Esophagus squamous epithelium (tissue), 5 donors: ENCODE results near the gene ELOVL6. TPM values are rescaled to one million over a fixed set of nuclear protein-coding genes. Genes with fewer than 3 reads are reported as not detected.

ENCODE experiments used
- DNase-seq: peaks from one replicate; lab custom pipeline; 2025; lab: John Stamatoyannopoulos, UW
- H3K27ac ChIP-seq, 4 donors: fragments of 200-600 bp; sonication (generic); one replicate each; pipeline ENCODE4 v1.5.1; 2016 to 2019; ENCODE audit warnings: mild to moderate bottlenecking in 1 of 4
- H3K27me3 ChIP-seq, 4 donors: fragments of 200-600 bp; sonication (generic); 1 replicate in 3 of 4; 2 replicates in 1 of 4; pipeline versions ENCODE4 v1.5.1 to v1.6.0; 2017 to 2021; ENCODE audit warnings: antibody characterized with exemption in 1 of 4
- H3K36me3 ChIP-seq, 3 donors: fragments of 200-600 bp; sonication (generic); one replicate each; pipeline ENCODE4 v1.5.1; 2016 to 2019
- H3K4me1 ChIP-seq, 3 donors: fragments of 200-600 bp; sonication (generic); one replicate each; pipeline ENCODE4 v1.5.1; 2017 to 2019
- H3K4me3 ChIP-seq, 4 donors: fragments of 200-600 bp; sonication (generic); 1 replicate in 3 of 4; 2 replicates in 1 of 4; pipeline ENCODE4 v1.5.1; 2016 to 2019; ENCODE audit warnings: mild to moderate bottlenecking in 2 of 4, moderate library complexity in 1 of 4
- H3K9me3 ChIP-seq, 3 donors: fragments of 200-600 bp; sonication (generic); one replicate each; pipeline ENCODE4 v1.5.1; 2016 to 2019
- POLR2A ChIP-seq, 4 donors: fragments of 450-650 bp; IDR thresholded peaks; one replicate each; pipeline ENCODE4 v1.6.1; 2017; ENCODE audit warnings: antibody characterized with exemption in 4 of 4, mild to moderate bottlenecking in 4 of 4, moderate library complexity in 3 of 4
- WGBS, 2 donors: methylation state at CpG; one replicate each; pipeline ENCODE4 v1.1.5; 2018; 5-methylcytosine and 5-hydroxymethylcytosine counted together
- intact Hi-C: fragments of 100-400 bp; cut with DNase I; formaldehyde crosslinking; loops from one replicate; pipeline ENCODE4 v1.15.0; 2022
- total RNA-seq, 4 donors: library from RNA; depleted of rRNA; stranded (reverse); fragments of >200 nt; gene quantifications; one replicate each; pipeline ENCODE4 v1.1.0, GENCODE V29; 2016
- TF ChIP-seq, protein P1 (sequence below), 6 experiments: fragments of 450-650 bp in 4 of 6; fragments of 200-600 bp in 2 of 6; sonication (generic) in 2 of 6; IDR thresholded peaks; one replicate each; pipeline ENCODE4 v1.5.1; 2016 to 2019; ENCODE audit warnings: antibody characterized with exemption in 6 of 6, mild to moderate bottlenecking in 4 of 6, moderate library complexity in 4 of 6
- donor health status: DM: yes; HTN: yes; CAD: no.

The ELOVL6 gene
- total RNA-seq, 4 donors from 2014 or later: 13.0 to 39.5 (median 19.4) TPM

DNA sequence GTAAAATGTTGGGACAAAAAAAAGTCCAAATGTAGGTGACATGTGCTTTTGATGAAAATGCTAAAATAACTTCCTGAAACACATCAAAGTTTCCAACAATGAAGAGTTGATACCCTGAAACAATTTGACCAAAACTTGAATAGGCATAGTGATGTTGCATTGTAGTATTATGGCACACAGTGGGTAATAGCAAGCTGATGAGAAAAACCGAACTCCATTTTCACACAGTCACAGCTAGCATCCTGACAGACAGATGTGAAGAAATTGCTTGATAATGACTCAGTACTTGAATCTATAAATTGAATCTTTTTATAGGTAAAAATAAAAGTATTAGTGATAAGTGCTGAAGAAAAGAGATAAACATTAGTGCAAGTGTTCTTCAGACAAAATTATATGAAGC is 122.5 kb downstream of the ELOVL6 start:
- Histone ChIP-seq H3K36me3 (no peaks in the 10 kb centered on the region), H3K27ac (no peak overlapping the region), H3K4me3 (no peak overlapping the region), H3K27me3 (no peaks in the 10 kb centered on the region), H3K4me1 (no peaks in the 10 kb centered on the region), H3K9me3 (no peaks in the 10 kb centered on the region)
- TF ChIP-seq POLR2A (IDR thresholded peaks at IDR 0.05): no peak
- TF ChIP-seq, protein P1, sequence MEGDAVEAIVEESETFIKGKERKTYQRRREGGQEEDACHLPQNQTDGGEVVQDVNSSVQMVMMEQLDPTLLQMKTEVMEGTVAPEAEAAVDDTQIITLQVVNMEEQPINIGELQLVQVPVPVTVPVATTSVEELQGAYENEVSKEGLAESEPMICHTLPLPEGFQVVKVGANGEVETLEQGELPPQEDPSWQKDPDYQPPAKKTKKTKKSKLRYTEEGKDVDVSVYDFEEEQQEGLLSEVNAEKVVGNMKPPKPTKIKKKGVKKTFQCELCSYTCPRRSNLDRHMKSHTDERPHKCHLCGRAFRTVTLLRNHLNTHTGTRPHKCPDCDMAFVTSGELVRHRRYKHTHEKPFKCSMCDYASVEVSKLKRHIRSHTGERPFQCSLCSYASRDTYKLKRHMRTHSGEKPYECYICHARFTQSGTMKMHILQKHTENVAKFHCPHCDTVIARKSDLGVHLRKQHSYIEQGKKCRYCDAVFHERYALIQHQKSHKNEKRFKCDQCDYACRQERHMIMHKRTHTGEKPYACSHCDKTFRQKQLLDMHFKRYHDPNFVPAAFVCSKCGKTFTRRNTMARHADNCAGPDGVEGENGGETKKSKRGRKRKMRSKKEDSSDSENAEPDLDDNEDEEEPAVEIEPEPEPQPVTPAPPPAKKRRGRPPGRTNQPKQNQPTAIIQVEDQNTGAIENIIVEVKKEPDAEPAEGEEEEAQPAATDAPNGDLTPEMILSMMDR (IDR thresholded peaks at IDR 0.05): no peak
- DNase-seq: no peak
- intact Hi-C loops: no loop called here
- WGBS, 2 donors: 85 to 95% methylated on average over 1 of the region's 1 CpG

DNA sequence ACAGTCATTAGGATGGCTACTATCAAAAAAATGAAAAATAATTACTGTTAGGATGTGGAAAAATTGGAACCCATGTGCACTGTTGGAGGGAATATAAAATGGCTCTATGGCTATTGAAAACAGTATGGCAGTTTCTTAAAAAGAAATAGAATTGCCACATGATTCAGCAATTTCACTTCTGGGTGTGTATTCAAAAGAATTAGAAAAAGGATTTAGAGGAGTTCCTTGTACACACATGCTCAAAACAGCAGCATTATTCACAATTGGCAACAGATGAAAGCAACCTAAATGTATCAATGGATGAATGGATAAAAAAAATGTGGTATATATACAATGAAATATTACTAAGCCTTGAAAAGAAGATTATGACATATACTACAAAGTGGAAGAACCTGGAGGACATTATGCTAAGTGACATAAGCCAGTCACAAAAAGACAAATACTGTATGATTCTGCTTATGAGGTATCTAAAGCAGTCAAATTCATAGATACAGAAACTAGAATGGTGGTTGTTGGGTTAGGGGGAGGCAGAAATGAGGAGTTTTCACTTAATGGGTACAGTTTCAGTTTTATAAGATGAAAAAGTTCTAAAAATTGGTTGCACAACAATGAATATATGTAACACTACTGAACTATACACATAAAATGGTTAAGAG is 123.2 kb downstream of the ELOVL6 start:
- Histone ChIP-seq H3K27me3 (no peaks in the 10 kb centered on the region), H3K27ac (peak overlapping the region in 3 of 4 donors; percentile 9 to 47 (median 38)), H3K9me3 (no peaks in the 10 kb centered on the region), H3K4me3 (no peak overlapping the region), H3K36me3 (no peaks in the 10 kb centered on the region), H3K4me1 (no peaks in the 10 kb centered on the region)
- no peak for DNase-seq
- TF ChIP-seq, protein P1 (IDR thresholded peaks at IDR 0.05): no peak
- no peak for TF ChIP-seq POLR2A (IDR thresholded peaks at IDR 0.05)
- intact Hi-C loops: no loop called here

DNA sequence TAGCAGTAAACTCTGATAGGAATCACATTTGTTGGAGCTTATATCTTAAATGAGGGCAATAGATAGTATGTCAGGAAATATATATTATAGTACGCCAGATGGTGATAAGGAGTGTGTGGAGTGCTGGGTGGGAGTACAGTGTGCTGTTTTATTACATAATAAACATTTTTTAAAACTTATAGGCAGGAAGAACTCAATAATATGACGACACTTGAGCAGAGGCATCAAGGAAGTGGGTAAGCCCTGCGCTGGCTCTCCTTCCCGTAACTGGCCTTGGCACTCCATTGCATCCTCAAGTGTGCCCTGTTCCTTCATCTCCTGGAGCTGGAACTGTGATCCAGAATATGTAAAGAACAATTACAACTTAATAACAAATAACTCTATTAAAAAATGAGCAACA is 123.8 kb downstream of the ELOVL6 start:
- Histone ChIP-seq H3K4me3 (no peak overlapping the region), H3K36me3 (no peaks in the 10 kb centered on the region), H3K4me1 (no peaks in the 10 kb centered on the region), H3K27ac (peak overlapping the region in 2 of 4 donors; percentile 9 to 47), H3K27me3 (no peaks in the 10 kb centered on the region), H3K9me3 (no peaks in the 10 kb centered on the region)
- intact Hi-C loops: no loop called here
- no peak for TF ChIP-seq POLR2A (IDR thresholded peaks at IDR 0.05)
- TF ChIP-seq, protein P1 (IDR thresholded peaks at IDR 0.05): no peak
- WGBS, 2 donors: 63 to 78% methylated on average over 4 of the region's 4 CpGs
- no peak for DNase-seq

DNA sequence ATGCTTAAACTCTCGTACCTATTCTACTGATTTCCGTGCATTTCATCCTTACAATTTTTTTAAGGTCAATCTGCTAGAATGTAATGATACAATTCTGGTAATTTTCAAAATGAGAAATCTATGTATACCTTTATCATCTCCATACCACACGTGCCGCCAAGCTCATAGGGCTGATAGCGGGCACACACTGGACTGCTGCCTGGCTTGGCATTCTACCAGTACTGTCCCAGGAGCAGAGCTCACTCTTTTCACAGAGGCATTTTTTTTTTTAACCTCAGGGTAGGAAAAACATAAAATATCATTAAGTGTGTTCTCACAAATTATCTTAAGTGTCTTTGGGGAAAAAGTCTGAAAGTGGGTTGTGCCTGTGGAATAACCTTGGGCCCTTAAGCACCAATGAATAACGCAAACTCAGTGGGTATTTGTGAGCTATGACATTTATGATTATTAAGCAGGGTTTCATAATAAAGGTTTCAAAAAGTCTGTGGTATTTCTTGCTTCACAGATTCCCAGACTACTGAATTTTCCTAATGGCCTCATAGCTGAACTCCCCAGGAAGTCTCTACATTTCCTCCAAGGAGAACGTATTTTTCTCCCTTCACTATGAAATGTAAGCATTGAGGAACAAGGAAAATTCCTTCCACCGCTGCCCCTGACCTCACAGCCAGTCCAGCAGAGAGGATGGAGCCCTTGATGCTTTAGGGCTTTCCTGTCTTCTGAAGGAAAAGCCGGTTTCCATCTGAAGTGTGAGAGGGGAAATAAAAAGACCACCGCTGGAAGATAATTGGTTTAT is 125.2 kb downstream of the ELOVL6 start:
- H3K9me3 ChIP-seq: no peaks in the 10 kb centered on the region
- H3K27me3 ChIP-seq: no peaks in the 10 kb centered on the region
- H3K4me1 ChIP-seq: no peaks in the 10 kb centered on the region
- H3K4me3 ChIP-seq: no peak overlapping the region
- no peaks in the 10 kb centered on the region for H3K36me3 ChIP-seq
- no peak for DNase-seq
- H3K27ac ChIP-seq: no peak overlapping the region
- no peak for TF ChIP-seq POLR2A (IDR thresholded peaks at IDR 0.05)
- TF ChIP-seq, protein P1 (IDR thresholded peaks at IDR 0.05): no peak
- WGBS, 2 donors: 45 to 78% methylated on average over 10 of the region's 10 CpGs
- intact Hi-C loops: no loop called here

DNA sequence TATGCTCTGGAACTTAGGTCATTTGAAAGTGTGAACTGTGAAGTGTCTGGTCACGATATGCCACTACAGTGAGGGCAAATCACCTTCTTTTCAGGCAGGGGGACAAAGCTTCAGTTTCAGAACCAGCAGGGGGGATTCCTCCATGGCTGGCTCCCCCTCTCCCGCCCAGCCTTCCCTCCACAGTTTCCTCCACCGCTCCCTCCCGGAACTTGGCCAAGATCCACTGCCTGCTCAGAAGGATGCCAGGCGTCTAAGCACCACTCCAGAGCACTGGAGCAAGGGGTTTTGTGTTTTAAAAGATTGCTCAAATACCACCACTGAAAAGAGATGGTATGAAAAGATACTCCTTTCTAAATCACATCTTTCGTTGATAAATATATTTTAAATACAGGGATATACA is 126.9 kb downstream of the ELOVL6 start:
- H3K9me3 ChIP-seq: no peaks in the 10 kb centered on the region
- TF ChIP-seq, protein P1 (IDR thresholded peaks at IDR 0.05): no peak
- no peak for TF ChIP-seq POLR2A (IDR thresholded peaks at IDR 0.05)
- H3K4me1 ChIP-seq: no peaks in the 10 kb centered on the region
- no peaks in the 10 kb centered on the region for H3K27me3 ChIP-seq
- no peak for DNase-seq
- 71 to 72% methylated on average over 6 of the region's 6 CpGs for WGBS, 2 donors
- no peak overlapping the region for H3K27ac ChIP-seq
- no peak overlapping the region for H3K4me3 ChIP-seq
- intact Hi-C loops: no loop called here
- no peaks in the 10 kb centered on the region for H3K36me3 ChIP-seq
